ENCODE data around the gene GRIP2. TPM values are rescaled to one million over a fixed set of nuclear protein-coding genes. Genes with fewer than 3 reads are reported as not detected.

Gene GRIP2
- total and polyA plus RNA-seq, 9 of the 15 experiments (the other 6 are each of a cell fraction or from before 2014, with no cell fraction given), result 0.01 TPM; not detected in 7

- TF ChIP-seq ERF (CRISPR knock-in tag; IDR thresholded peaks at IDR 0.05) (no peak), ZNF583 (CRISPR knock-in tag; IDR thresholded peaks at IDR 0.05) (0 out of 2 replicates have a peak, but pooled peaks have one; percentile 54), PCBP2 (IDR thresholded peaks at IDR 0.05; ENCODE audit: low read depth, low read length, poor library complexity, severe bottlenecking) (no peak), SMARCA5 (IDR thresholded peaks at IDR 0.05) (no peak), CSDE1 (IDR thresholded peaks at IDR 0.05) (no peak), CAMTA2 (CRISPR knock-in tag; conservative IDR thresholded peaks at IDR 0.05) (no peak), PPARD (CRISPR knock-in tag; IDR thresholded peaks at IDR 0.05) (no peak), ZNF324 (CRISPR knock-in tag; IDR thresholded peaks at IDR 0.05) (no peak), NR0B1 (IDR thresholded peaks at IDR 0.05; ENCODE audit: partially characterized antibody) (no peak), ZNF507 (tag; conservative IDR thresholded peaks at IDR 0.05) (no peak), TFAP4 (CRISPR knock-in tag; IDR thresholded peaks at IDR 0.05; ENCODE audit: borderline replicate concordance) (peak; percentile 48; the same call in 1 of the 2 replicates), CXXC5 (CRISPR knock-in tag; IDR thresholded peaks at IDR 0.05) (0 out of 2 replicates have a peak, but pooled peaks have one; percentile 16), GTF2E2 (tag; IDR thresholded peaks at IDR 0.05) (no peak), ETV1 (tag; conservative IDR thresholded peaks at IDR 0.05; ENCODE audit: low read depth) (peak; percentile 69; the same call in 1 of the 2 replicates), TBP (optimal IDR thresholded peaks at IDR 0.05; ENCODE audit: low read depth, low read length) (no peak)
Measured at GRCh38 chr3:14532691-14533456, 7.3 kb downstream of the GRIP2 start (continued).

Data from K562 (cell line).